Bronchial epithelial cell (primary cell): Measurements from ENCODE around the gene NIPBL. TPM values are rescaled to one million over a fixed set of nuclear protein-coding genes. Genes with fewer than 3 reads are reported as not detected.

Source experiments
- DNase-seq: peaks from one replicate; pipeline ENCODE4 v3.0.0-alpha.2; 2010; ENCODE audit warnings: low read depth
- FAIRE-seq: peaks from 2 replicates; lab custom pipeline; 2011; peaks lifted over from hg19 to GRCh38; lab: Jason Lieb, UNC
- H3K27me3 ChIP-seq: 2 replicates; pipeline ENCODE4 v1.5.1; 2011; ENCODE audit warnings: low read length; ENCODE audit not compliant: control insufficient read depth, insufficient read depth
- H3K36me3 ChIP-seq: 2 replicates; pipeline ENCODE4 v1.5.1; 2011; ENCODE audit warnings: low read length; ENCODE audit not compliant: control insufficient read depth, insufficient read depth
- H3K4me3 ChIP-seq: 2 replicates; pipeline ENCODE4 v1.5.1; 2011; ENCODE audit warnings: mild to moderate bottlenecking, low read depth, low read length, control low read depth
- total RNA-seq: library from RNA; depleted of rRNA; stranded (reverse); fragments of >200 nt; gene quantifications from 2 replicates; pipeline ENCODE4 v1.2.1, GENCODE V29; 2014
- TF ChIP-seq, protein P1 (sequence below): IDR thresholded peaks from 2 replicates; pipeline ENCODE4 v1.5.1; 2011; ENCODE audit warnings: mild to moderate bottlenecking, moderate library complexity, low read length, control low read depth, inconsistent platforms; ENCODE audit not compliant: insufficient read depth, severe bottlenecking

Gene NIPBL
- total RNA-seq, 1 donor from 2014 or later: 20.0 TPM

DNA sequence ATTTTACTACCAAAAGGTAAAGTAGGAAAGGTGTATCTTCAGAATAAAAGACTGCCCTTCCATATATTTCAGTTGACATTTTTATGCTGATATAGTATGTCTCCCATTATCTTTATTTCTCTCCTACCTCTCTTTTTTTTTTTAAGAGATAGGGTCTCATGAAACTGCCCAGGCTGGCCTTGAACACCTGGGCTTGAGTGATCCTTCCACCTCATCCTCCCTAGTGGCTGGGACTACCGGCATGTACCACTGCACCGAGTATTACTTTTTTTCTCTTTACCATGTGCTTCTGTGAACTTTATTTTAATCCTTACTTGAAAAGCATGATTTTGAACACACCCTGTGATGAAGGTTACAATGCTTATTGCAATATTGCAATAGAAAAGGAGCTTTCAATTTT, 42.7 kb downstream of the NIPBL start:
- Histone ChIP-seq H3K27me3 (no peaks in the 10 kb centered on the region), H3K4me3 (no peak overlapping the region), H3K36me3 (no peaks in the 10 kb centered on the region)
- DNase-seq: no peak
- FAIRE-seq: no peak
- TF ChIP-seq, protein P1, sequence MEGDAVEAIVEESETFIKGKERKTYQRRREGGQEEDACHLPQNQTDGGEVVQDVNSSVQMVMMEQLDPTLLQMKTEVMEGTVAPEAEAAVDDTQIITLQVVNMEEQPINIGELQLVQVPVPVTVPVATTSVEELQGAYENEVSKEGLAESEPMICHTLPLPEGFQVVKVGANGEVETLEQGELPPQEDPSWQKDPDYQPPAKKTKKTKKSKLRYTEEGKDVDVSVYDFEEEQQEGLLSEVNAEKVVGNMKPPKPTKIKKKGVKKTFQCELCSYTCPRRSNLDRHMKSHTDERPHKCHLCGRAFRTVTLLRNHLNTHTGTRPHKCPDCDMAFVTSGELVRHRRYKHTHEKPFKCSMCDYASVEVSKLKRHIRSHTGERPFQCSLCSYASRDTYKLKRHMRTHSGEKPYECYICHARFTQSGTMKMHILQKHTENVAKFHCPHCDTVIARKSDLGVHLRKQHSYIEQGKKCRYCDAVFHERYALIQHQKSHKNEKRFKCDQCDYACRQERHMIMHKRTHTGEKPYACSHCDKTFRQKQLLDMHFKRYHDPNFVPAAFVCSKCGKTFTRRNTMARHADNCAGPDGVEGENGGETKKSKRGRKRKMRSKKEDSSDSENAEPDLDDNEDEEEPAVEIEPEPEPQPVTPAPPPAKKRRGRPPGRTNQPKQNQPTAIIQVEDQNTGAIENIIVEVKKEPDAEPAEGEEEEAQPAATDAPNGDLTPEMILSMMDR: no peak

GRCh38 chr5:36919650-36920049, 43.1 kb downstream of the NIPBL start:
- Histone ChIP-seq H3K36me3 (no peaks in the 10 kb centered on the region), H3K27me3 (no peaks in the 10 kb centered on the region), H3K4me3 (no peak overlapping the region)
- DNase-seq: no peak
- no peak for FAIRE-seq
- TF ChIP-seq, protein P1: no peak

GRCh38 chr5:36928947-36929346, 52.4 kb downstream of the NIPBL start:
- no peak overlapping the region for H3K4me3 ChIP-seq
- TF ChIP-seq, protein P1: no peak
- FAIRE-seq (no peak), DNase-seq (peak; percentile 90)
- H3K27me3 ChIP-seq: no peaks in the 10 kb centered on the region
- H3K36me3 ChIP-seq: no peaks in the 10 kb centered on the region

DNA sequence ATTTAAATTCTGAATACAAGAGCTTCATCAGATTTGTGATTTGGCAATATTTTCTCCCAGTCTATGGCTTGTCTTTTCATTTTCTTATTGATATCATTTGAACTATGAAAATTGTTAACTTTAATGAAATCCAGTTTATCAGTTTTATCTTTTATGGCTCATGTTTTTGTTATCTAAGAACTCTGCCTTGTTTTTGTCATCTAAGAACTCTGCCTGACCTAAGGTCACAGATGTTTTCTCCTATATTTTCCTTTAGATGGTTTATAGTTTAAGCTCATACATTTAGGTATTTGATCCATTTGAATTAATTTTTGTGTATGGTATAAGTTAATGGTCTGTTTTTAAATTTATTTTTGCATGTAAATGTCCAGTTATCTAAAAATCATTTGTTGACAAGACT, 52.9 kb downstream of the NIPBL start:
- FAIRE-seq (no peak), DNase-seq (no peak)
- Histone ChIP-seq H3K27me3 (no peaks in the 10 kb centered on the region), H3K4me3 (no peak overlapping the region), H3K36me3 (no peaks in the 10 kb centered on the region)
- TF ChIP-seq, protein P1: no peak

DNA sequence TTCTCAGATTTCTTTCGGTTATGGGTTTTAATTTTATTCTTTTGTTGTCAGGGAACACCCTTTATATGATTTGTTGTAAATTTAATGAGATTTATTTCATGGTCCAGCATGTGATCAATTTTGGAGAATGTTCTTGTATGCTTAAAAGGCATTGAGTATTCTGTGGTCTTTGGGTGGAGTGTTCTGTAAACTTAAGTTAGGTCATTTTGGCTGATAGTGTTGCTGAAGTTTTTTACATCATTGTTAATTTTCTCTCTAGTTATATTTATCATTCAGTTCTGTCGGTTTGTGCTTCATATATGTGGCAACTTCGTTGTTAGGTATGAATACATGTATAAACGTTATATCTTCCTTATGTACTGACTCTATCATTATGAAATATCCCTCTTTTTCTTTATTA, 55.5 kb downstream of the NIPBL start:
- TF ChIP-seq, protein P1: no peak
- DNase-seq (no peak), FAIRE-seq (no peak)
- no peaks in the 10 kb centered on the region for H3K27me3 ChIP-seq
- H3K4me3 ChIP-seq: no peak overlapping the region
- no peaks in the 10 kb centered on the region for H3K36me3 ChIP-seq

DNA sequence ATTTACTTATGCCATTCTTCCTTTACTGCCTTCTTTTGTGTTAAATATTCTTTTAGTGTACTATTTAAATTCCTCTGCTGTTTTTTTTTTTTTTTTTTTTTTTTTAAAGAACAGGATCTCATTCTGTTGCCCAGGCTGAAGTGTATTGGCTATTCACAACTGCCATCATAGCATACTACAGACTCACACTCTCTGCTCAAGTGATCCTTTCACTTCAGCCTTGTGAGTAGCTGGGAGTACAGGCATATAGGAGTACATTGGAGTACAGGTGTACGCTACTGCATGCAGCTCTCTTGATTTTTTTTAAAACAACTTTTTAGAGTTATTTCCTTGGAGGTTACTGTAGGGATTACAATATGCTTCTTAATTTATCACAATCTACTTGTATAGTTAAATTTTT, 56.1 kb downstream of the NIPBL start:
- no peak for DNase-seq
- Histone ChIP-seq H3K27me3 (no peaks in the 10 kb centered on the region), H3K4me3 (no peak overlapping the region), H3K36me3 (no peaks in the 10 kb centered on the region)
- no peak for FAIRE-seq
- TF ChIP-seq, protein P1: no peak
